Fibroblast of lung (primary cell): ENCODE measurements around the gene SERTAD2. TPM values are rescaled to one million over a fixed set of nuclear protein-coding genes. Genes with fewer than 3 reads are reported as not detected.

Experiments
- DNase-seq, 2 donors: peaks; one replicate each; pipeline versions ENCODE4 v3.0.0 to v3.0.0-alpha.2; 2010; ENCODE audit warnings: low read depth in 2 of 2
- H2AFZ ChIP-seq: 2 replicates; pipeline ENCODE4 v1.5.1; 2012; ENCODE audit warnings: low read length, control low read depth, inconsistent platforms
- H3K27ac ChIP-seq: 2 replicates; pipeline ENCODE4 v1.5.1; 2011; ENCODE audit warnings: low read length, control low read depth; ENCODE audit not compliant: insufficient read depth
- H3K27me3 ChIP-seq: 2 replicates; pipeline ENCODE4 v1.5.1; 2011; ENCODE audit warnings: mild to moderate bottlenecking, low read length; ENCODE audit not compliant: control insufficient read depth, insufficient read depth
- H3K36me3 ChIP-seq: 2 replicates; pipeline ENCODE4 v1.5.1; 2011; ENCODE audit warnings: low read length; ENCODE audit not compliant: control insufficient read depth, insufficient read depth
- H3K4me1 ChIP-seq: 2 replicates; pipeline ENCODE4 v1.5.1; 2011; ENCODE audit warnings: low read length; ENCODE audit not compliant: control insufficient read depth, insufficient read depth; ENCODE audit errors: extremely low read depth
- H3K4me2 ChIP-seq: 2 replicates; pipeline ENCODE4 v1.5.1; 2011; ENCODE audit warnings: low read length, control low read depth; ENCODE audit not compliant: insufficient read depth; ENCODE audit errors: extremely low read depth
- H3K4me3 ChIP-seq, 4 experiments: fragments of 200-600 bp in 1 of 4; sonication (generic) in 1 of 4; replicated peaks in 1 of 4; 2 replicates each; pipeline ENCODE4 v1.5.1; 2011 to 2016; ENCODE audit warnings: low read length in 4 of 4, low read depth in 3 of 4, mild to moderate bottlenecking in 3 of 4, control low read depth in 2 of 4, inconsistent platforms in 1 of 4, mixed read lengths in 1 of 4; ENCODE audit not compliant: insufficient read depth in 1 of 4; ENCODE audit errors: control extremely low read depth in 1 of 4
- H3K79me2 ChIP-seq: 2 replicates; pipeline ENCODE4 v1.5.1; 2012; ENCODE audit warnings: mild to moderate bottlenecking, low read length, inconsistent platforms; ENCODE audit not compliant: control insufficient read depth, insufficient read depth
- H3K9ac ChIP-seq: 2 replicates; pipeline ENCODE4 v1.5.1; 2011; ENCODE audit warnings: mild to moderate bottlenecking, low read length, control low read depth; ENCODE audit not compliant: insufficient read depth
- H3K9me3 ChIP-seq: 2 replicates; pipeline ENCODE4 v1.5.1; 2012; ENCODE audit warnings: low read depth, low read length; ENCODE audit not compliant: control insufficient read depth, insufficient read depth
- H4K20me1 ChIP-seq: 2 replicates; pipeline ENCODE4 v1.5.1; 2011; ENCODE audit warnings: low read length; ENCODE audit not compliant: control insufficient read depth, insufficient read depth; ENCODE audit errors: extremely low read depth
- CTCF ChIP-seq, 2 donors: IDR thresholded peaks in 1 of 2; conservative IDR thresholded peaks in 1 of 2; 1 replicate in 1 of 2; 2 replicates in 1 of 2; pipeline ENCODE4 v1.5.1; 2011 to 2012; ENCODE audit warnings: low read length in 2 of 2, control low read depth in 1 of 2, inconsistent platforms in 1 of 2, low read depth in 1 of 2, mild to moderate bottlenecking in 1 of 2
- EZH2 ChIP-seq: IDR thresholded peaks from 2 replicates; pipeline ENCODE4 v1.5.1; 2012; ENCODE audit warnings: low read length, control low read depth, mild to moderate bottlenecking; ENCODE audit errors: missing control alignments
- polyA plus RNA-seq, 2 donors: library from polyadenylated mRNA; depleted of rRNA in 1 of 2; stranded (reverse) in 1 of 2; unstranded in 1 of 2; fragments of >200 nt; gene quantifications; 2 replicates each; pipeline ENCODE4 v1.2.1, GENCODE V29; 2011 to 2012; ENCODE audit warnings: missing spikeins in 1 of 2
- total RNA-seq: library from RNA; depleted of rRNA; stranded (reverse); fragments of >200 nt; gene quantifications from 2 replicates; pipeline ENCODE4 v1.2.1, GENCODE V29; 2014

The SERTAD2 gene
- total and polyA plus RNA-seq, 2 donors (not counting 1 experiment from before 2014, with no cell fraction given): 15.2 to 16.5 TPM

- Histone ChIP-seq H3K4me3 (no peak overlapping the region), H3K9ac (no peak overlapping the region), H4K20me1 (no peaks in the 10 kb centered on the region), H3K79me2 (no peaks in the 10 kb centered on the region), H3K36me3 (no peaks in the 10 kb centered on the region), H2AFZ (no peak overlapping the region), H3K27ac (no peak overlapping the region), H3K4me1 (no peaks in the 10 kb centered on the region), H3K9me3 (no peaks in the 10 kb centered on the region), H3K4me2 (no peak overlapping the region), H3K27me3 (no peaks in the 10 kb centered on the region)
- TF ChIP-seq EZH2 (no peak), CTCF (conservative IDR thresholded peaks at IDR 0.05 in 1 of 2, IDR thresholded peaks at IDR 0.05 in 1 of 2; ENCODE audit: low read depth in 1 of 2, low read length in 2 of 2) (no peak)
- no peak for DNase-seq
Observed at GRCh38 chr2:64666810-64667438, 13.2 kb upstream of the SERTAD2 start.

GRCh38 chr2:64665709-64666108, 12.0 kb upstream of the SERTAD2 start:
- no peak overlapping the region for H3K4me3 ChIP-seq
- H3K4me2 ChIP-seq: no peak overlapping the region
- no peak for DNase-seq
- no peaks in the 10 kb centered on the region for H3K36me3 ChIP-seq
- no peaks in the 10 kb centered on the region for H3K79me2 ChIP-seq
- no peaks in the 10 kb centered on the region for H3K27me3 ChIP-seq
- H3K4me1 ChIP-seq: no peaks in the 10 kb centered on the region
- TF ChIP-seq CTCF (conservative IDR thresholded peaks at IDR 0.05 in 1 of 2, IDR thresholded peaks at IDR 0.05 in 1 of 2; ENCODE audit: low read depth in 1 of 2, low read length in 2 of 2): no peak
- TF ChIP-seq EZH2: no peak
- no peak overlapping the region for H3K27ac ChIP-seq
- no peaks in the 10 kb centered on the region for H3K9me3 ChIP-seq
- no peaks in the 10 kb centered on the region for H4K20me1 ChIP-seq
- H3K9ac ChIP-seq: no peak overlapping the region
- no peak overlapping the region for H2AFZ ChIP-seq

GRCh38 chr2:64663402-64663801, 9.7 kb upstream of the SERTAD2 start:
- Histone ChIP-seq H3K27ac (no peak overlapping the region), H3K4me3 (no peak overlapping the region), H3K9me3 (no peaks in the 10 kb centered on the region), H3K4me1 (no peaks in the 10 kb centered on the region), H3K4me2 (no peak overlapping the region), H3K9ac (no peak overlapping the region), H4K20me1 (no peaks in the 10 kb centered on the region), H2AFZ (no peak overlapping the region), H3K27me3 (no peaks in the 10 kb centered on the region), H3K79me2 (no peaks in the 10 kb centered on the region), H3K36me3 (no peaks in the 10 kb centered on the region)
- no peak for DNase-seq
- no peak for TF ChIP-seq EZH2
- no peak for TF ChIP-seq CTCF (conservative IDR thresholded peaks at IDR 0.05 in 1 of 2, IDR thresholded peaks at IDR 0.05 in 1 of 2; ENCODE audit: low read depth in 1 of 2, low read length in 2 of 2)
